T-helper 22 cell (primary cell): ENCODE data around the gene CIAO2A.
A peak's percentile ranks its signal among the peaks of the same experiment; 100 is the strongest.
"Not testable (repeated sequence)": the region's sequence is repeated elsewhere in the genome, so short reads cannot be mapped to it uniquely, and the experiment has no call there.

Experiments
- DNase-seq: peaks from one replicate; pipeline ENCODE4 v3.0.0-alpha.2; 2020; ENCODE audit warnings: low read depth

Gene CIAO2A, protein sequence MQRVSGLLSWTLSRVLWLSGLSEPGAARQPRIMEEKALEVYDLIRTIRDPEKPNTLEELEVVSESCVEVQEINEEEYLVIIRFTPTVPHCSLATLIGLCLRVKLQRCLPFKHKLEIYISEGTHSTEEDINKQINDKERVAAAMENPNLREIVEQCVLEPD

DNA sequence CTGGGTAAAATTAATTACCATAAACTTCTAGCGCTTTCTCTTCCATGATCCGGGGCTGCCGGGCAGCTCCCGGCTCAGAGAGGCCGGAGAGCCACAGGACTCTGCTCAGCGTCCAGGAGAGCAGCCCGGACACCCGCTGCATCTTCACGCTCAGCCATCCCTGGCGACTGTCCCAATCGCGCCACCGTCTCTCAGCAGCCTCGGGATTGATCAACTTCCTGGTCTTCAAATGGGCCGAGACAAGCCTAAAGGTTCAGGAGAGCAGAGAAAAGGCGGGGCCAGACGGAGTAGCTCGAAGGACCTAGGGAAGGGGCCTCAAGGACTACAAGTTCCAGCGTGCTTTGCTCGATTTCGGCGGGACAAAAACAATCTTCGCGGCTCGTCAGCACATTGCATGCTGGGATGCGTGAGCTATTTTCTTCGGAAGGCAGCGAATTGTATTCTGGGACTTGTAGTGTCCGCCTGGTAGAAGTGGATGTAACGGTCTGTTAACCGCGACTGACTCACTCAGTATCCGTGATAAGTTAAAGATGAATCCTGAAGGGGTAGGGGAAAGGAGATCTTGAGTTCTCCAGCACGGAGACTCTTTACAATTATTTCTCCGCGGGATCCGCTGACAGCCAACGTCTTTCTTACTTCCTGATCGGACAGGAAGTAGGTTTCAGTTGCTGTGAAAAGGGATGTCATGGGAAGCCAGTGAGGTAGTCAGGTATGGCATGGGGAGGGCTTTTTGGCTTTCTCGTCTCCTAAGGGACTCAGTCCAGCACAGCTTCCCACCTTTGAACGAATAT, at the start of gene CIAO2A:
Gene CIAO2A, minus strand, starts transcription at position 212 of the 791 bp plus-strand sequence. Its CDS starts 70 bp downstream, at position 142.
- peak; percentile 89 for DNase-seq

DNA sequence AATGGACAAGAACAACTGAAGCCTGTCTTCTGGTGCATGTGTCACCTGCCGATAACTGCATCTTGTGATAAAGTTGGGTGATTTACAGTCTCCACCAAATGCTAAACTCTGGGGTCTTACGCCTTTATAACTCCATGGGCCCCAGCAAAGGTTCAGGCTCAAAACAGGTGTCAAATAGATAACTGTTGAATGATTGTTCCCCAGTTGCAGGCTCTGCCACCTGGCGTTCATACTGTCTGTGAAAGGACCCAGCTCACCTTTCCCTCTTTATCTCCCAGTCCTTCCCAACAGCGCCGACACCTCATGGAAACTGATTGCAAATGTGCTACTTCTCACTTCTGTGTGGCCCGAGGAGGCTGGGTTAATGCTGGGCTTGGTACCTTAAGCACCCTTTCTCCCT, 49.6 kb upstream of the CIAO2A start:
- no peak for DNase-seq

DNA sequence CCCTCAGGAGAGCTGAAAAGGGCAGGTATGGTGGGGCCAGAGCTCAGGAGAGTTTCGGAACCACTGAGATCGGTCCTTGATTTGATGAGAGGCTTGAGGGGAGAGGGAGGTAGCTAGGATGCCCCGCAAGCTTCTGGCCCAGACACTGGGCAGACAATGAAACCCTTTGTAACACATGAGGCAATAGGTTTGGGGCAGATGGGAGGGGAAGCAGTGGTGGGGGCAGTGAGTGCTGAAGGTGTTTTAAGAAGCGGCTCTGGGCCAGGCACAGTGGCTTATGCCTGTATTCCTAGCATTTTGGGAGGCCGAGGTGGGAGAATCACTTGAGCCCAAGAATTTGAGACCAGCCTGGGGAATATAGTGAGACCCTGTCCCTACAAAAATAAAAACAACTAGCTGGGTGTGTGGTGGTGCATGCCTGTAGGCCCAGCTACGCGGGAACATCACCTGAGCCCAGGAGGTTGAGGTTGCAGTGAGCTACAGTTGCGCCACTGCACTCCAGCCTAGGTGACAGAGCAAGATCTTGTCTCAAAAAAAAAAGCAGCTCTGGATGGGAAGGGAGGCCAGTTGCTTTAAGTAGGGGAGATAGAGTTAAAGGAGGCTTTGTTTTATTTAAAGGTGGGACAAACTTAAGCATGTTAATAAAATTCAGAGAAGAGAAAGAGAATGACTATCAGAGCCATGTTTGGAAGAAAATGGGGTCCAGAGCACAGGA, 48.3 kb upstream of the CIAO2A start:
- no peak for DNase-seq

DNA sequence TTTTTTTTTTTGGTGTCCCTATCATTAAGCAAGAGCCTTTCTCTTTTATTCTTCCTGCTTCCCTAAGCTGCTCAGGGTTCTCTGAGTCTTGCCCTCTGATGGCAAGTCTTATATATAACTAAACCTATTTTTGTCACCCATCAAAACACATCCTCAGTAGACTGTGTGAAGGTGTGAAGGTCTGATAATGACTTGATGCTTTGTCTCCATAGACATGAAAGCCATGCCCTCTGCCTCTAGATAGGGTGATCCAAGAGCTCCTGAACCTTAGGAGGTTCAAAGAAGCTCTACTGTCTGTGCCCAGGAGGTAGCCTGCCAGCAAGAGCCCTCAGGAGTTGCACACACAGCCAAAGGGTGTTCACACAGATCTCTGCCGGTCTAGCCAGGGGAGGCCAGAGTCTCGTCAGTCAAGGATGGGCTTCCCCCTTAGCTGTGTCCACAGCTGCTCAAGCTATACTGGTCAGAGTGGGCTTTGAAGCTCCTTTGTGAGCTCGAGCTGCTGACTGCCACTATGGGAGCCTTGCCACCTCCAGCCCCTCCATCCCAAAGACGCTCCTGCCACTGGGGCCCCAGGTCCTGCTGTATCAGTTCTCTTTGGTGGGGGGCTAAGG, 44.8 kb upstream of the CIAO2A start:
- DNase-seq, result no peak

DNA sequence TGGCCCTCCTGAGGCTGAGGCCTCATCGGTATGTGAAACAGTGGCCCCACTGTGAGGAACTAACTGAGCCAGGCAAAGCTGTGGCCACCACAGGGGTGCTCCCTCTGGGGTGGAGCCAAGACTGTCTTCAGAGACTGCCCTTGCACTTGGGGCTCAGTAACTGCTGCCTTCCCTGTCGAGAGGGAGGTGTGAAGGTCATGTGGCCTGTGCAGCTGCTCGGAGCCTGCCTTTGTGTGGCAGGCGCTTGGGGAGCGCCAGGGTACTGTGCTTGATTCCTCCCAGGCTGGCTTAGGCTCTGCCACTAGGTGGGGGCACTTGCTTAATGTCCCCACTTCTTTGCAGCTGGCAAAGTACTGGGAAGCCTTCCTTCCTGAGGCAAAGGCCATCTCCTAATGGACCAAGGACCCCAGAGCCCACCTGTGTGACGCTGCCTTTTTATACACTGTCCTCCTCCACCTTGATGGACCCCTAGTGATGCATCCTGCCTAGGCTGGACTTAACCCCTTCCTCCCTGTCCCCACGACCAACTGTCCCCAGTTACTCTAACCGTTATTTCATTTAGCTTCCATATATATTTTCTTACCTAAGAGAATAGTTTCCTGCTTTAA, 43.7 kb upstream of the CIAO2A start:
- no peak for DNase-seq

DNA sequence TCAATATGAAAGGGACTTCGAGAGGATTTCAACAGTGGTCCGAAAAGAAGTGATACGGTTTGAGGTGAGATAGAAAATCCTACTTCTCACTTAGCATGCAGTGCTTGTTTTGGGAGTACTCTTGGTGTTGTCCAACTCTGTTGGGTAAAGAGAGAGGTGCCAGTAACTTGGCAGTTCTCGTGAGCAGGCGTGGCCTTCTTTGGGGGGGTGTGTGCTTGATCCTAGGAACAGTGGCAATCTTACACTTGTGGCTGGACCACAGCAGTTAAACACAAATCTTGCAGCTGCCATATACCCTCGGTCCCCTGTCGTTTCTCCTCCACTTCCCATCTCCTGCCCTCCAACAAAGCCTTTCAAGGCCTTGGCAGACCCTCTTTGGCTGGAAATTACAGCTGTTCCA, 42.7 kb upstream of the CIAO2A start:
- DNase-seq, result no peak

DNA sequence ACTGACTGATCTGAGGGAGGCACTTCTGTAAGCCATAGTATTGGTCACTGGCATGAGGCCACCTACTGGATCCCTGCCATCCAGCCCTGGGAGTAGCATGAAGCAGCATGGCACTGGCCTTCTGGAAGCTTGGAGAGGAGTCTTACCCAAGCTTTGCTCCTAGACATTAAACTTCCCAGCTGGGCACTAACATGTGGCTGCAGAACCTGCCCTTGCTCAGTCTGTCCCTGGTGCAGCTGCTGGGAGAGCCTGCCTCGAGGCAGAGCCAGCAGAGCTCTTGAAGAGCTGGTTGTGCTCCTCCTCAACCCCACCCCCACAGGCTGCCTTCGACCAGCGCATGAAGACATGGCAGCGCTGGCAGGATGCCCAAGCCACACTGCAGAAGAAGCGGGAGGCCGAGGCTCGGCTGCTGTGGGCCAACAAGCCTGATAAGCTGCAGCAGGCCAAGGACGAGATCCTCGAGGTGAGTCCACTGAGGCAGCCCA, 40.7 kb upstream of the CIAO2A start:
- DNase-seq, result no peak

DNA sequence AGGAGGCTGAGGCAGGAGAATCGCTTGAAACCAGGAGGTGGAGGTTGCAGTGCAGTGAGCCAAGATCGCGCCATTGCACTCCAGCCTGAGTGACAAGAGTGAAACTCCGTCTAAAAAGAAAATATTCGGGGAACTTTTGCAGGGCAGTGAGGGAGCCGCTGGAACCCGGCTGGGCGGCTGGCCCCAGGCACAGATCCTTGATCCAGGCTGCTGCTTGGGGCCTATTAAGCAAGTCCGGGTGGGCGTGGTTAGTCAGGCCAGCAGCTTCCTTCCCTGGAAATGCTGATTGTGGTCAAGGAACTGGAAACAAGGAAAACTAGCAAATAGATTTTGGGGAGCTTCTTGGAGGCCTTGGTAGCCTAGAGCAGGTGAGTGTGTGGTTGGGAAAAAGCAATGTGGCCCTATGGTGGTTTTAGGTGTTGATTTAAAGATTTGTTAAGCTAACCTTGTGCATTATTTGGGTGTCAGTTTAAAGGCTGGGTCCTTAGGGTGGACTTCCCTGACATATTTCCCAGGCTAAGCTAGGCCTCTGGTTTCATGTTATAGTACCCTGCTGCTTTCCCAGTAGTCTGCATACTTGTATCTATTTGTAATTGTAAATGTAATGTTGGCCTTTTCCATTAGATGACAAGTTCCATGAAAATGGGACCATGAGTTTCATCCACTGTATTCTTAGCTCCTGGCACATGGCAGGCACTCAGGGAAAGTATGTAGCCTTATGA, 40.1 kb upstream of the CIAO2A start:
- DNase-seq, result no peak

DNA sequence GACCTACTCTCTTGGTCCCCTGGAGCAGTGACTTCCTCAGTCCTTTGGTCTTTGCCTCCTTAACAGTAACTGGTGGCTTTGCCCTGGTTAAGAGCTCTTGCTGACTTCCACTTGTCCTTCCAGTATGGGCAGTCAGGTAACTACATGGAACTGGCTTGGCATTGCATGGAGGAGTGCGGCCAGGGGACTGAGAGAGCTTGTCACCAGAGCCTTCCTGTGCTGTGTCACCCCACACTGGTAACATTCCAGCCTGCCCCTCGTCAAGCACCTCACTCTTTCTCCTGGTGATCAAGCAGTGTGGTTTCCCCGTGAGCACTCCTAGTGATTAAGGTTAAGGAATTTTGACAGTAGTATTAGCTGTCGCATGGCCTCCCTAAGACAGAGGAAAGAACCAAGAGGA, 38.6 kb upstream of the CIAO2A start:
- no peak for DNase-seq

DNA sequence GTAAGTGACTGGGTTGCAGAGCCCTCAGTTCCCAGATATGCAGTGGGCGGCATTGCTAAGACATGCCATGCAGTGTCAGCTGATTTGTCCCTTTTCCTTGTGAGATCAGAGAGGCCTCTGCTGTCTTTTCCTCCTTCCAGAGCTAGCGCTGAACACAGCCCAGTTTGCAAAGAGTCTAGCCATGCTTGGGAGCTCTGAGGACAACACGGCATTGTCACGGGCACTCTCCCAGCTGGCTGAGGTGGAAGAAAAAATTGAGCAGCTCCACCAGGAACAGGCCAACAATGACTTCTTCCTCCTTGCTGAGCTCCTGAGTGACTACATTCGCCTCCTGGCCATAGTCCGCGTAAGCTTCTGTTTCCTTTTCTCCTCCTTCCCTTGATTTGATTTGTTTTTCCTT, 37.9 kb upstream of the CIAO2A start:
- DNase-seq, result no peak

DNA sequence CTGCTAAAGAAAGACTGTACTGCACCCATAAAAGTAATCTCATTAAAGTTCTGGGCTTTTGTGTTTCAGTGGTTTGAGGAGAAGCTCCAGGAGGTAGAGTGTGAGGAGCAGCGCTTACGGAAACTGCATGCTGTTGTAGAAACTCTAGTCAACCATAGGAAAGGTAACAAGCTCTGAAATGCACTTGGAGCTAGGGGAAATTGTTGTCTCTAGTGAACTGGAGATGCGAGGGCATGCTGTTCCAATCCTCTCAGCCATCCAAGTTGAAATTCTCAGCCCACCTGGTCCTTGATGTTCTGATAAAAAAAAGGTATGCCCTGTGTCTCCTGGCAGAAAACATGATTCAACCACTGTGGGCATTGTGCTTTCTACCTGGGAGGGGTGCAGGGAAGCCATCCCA, 36.5 kb upstream of the CIAO2A start:
- DNase-seq, result no peak

DNA sequence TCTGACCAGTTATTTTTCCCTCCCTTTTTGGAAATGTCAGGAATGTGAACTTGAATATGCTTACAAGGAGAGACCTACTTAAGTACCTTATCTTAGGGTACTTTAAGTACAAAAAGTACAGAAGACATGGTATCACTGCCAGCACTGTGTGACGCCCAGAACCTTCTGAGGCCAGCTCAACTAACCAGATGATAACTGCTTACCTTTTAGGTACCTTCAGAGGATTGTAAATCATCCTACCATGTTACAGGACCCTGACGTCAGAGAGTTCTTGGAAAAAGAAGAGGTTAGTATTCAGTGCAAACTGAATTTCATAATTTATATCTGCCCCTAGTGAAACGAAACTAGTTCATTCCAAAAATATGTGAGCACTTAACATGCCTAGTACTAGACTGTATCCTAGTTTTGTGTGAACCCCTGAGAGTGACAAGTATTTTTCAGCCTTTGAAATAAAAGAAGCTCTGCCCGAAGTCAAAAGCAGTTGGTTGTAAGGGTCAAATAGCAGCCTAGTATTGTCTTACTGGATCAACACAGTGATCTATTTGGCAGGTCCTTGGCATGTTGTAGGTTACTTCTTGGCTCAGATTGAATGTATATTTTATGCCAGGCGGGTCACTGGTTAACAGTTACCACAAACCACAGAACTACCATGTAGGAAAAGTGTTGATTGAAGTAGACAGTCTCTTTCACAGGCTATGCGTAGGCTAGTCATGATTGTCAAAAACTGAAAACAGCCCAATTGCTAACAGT, 34.1 kb upstream of the CIAO2A start:
- DNase-seq, result no peak

DNA sequence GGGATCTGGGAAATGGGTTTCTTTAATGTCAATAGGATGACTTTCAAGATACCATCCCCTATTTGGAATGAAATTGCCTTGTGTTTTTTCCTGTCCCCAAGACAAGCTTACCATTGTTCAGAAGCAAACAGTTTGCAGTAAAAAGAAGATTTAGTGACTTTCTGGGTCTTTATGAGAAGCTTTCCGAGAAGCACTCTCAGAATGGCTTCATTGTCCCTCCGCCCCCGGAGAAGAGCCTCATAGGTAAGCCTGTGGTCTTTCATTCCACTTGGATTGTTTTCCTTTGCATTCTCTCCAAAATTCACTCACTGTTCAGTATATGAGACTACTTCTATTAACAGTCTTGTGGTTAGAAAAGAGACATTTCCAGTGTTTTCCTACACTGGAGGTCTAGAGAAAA, 32.3 kb upstream of the CIAO2A start:
- no peak for DNase-seq

DNA sequence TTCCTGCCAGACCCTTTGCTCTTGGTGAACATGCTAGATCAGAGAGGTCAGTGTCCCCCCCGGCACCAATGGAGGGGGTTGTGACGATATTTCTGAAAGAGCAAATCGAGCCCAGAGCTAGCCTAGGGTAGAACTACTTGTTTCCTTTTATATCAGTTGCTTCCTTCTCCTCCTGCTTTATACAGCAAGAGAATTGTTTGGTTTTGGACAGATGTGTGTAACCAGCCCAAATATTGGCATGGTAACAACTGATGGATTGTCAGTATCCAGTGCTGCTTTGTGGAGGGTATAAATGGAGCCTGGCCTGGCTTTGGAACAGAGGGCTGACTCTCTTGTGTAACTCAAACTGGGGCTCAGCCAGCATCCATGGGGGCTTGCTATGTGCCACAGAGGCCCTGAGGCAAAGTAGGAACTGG, 29.3 kb upstream of the CIAO2A start:
- DNase-seq, result no peak

DNA sequence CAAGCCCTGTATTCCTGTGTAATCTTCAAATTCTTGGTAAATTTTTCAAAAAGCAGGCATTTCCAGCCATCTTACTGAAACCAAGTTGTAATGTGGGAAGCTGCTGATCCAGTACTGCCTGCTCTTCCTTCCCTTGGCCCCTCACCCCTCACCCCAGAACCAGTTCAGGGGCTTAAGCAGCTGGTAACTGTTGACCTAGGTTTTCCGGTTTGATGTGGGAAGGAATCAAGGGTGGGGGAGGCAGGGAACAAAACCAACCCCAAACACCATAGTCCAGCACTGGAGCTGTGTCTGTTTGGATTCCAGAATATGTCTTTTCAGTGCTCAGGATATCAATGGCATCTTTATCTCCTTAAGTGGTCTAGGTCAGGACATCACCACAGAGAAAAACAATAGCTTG, 28.8 kb upstream of the CIAO2A start:
- DNase-seq, result no peak

DNA sequence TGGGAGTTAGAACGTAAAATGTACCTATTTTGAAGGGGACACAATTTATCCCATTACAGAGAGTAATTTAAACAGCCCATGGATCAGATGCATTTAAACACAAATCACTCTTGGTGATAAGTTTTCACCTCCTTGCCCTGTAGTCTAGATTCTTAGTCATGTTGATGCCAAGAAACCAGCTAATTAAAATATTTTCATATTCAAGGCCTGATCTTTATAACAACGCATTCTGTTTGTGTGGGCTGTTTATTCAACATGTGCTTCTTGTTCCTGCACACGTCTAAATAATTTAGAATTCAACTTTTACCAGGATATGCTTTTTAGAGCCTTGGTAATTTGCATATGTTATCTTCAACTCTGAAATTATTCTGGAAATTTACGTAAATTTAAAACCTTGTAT, 28.0 kb upstream of the CIAO2A start:
- DNase-seq, result no peak

DNA sequence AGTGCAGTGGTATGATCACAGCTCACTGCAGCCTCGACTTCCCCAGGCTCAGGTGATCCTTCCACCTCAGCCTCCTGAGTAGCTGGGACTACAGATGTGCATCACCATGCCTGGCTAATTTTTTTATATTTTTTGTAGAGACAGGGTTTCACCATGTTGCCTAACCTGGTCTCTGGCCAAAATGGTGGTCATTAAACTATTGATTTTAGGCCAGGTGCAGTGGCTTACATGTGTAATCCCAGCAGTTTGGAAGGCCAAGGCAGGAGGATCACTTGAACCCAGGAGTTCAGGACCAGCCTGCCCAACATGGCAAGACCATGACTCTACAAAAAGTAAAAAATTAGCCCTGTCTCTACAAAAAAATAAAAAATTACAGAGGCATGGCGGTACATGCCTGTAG, 26.7 kb upstream of the CIAO2A start:
- DNase-seq, result not testable (repeated sequence)

DNA sequence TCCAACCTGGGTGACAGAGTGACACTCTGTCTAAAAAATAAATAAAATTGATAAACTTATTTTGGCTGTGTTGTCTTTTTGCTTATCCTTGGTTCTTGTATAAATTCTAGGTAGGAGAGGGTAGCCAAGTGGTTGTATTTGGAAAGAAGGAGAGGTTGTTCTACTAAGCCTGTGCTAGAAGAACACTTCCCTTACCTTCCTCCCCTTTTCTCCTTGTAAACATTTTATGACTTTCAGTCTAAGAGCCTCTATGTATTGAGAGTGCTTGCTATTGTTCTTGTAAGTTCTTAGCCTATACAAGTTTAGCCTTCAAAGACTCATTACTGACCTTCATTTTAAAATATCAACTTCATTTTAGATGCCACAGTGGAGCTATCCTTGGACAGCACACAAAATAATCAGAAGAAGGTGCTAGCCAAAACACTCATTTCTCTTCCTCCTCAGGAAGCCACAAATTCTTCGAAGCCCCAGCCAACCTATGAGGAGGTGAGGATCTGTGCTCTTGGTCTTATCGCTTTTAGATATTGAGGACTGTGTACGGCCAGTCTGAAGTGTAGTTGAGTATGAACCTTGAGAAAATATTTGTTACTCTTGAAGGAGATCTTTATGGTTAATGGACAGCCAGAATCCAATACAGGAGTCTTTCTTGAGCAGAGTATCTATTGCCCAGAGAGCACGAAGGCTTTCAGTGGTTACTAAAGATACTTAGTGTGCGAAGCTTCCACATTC, 24.3 kb upstream of the CIAO2A start:
- no peak for DNase-seq

DNA sequence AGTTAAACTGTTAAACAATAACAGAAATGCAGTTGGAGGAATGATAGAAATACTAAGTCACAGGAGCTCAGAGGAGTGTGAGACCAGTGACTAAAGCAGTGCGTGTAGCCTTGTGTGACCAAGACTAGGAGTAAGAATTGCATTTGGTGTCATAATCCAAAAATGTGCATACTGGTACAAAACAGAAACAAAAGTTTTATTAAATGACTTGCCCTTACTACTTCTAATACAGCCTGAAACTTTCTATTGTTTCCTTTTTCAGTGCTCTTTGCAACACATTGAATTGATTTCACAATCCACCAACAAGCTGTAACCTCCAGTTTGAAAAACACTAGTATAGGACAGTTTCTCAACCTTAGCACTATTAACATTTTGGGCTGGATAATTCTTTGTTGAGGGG, 19.3 kb upstream of the CIAO2A start:
- no peak for DNase-seq
